BLaER1 (cell line): ENCODE measurements around the gene PLLP.

Experiments used
- H3K27ac ChIP-seq: shearing (Covaris generic); formaldehyde crosslinking; 2 replicates; pipeline ENCODE4 v1.8.1; 2022
- H3K27me3 ChIP-seq: shearing (Covaris generic); formaldehyde crosslinking; 2 replicates; pipeline ENCODE4 v1.8.1; 2022
- H3K36me3 ChIP-seq: shearing (Covaris generic); formaldehyde crosslinking; 2 replicates; pipeline ENCODE4 v1.8.1; 2022
- H3K4me1 ChIP-seq: shearing (Covaris generic); formaldehyde crosslinking; 2 replicates; pipeline ENCODE4 v1.8.1; 2022
- H3K4me2 ChIP-seq: shearing (Covaris generic); formaldehyde crosslinking; 2 replicates; pipeline ENCODE4 v1.8.1; 2022
- H3K4me3 ChIP-seq: shearing (Covaris generic); formaldehyde crosslinking; 2 replicates; pipeline ENCODE4 v1.8.1; 2022
- H3K9ac ChIP-seq: shearing (Covaris generic); formaldehyde crosslinking; 2 replicates; pipeline ENCODE4 v1.8.1; 2022
- H3K9me3 ChIP-seq: shearing (Covaris generic); formaldehyde crosslinking; 2 replicates; pipeline ENCODE4 v1.8.1; 2022
- H4K20me1 ChIP-seq: shearing (Covaris generic); formaldehyde crosslinking; 2 replicates; pipeline ENCODE4 v1.8.1; 2022
- Cebpa-rat ChIP-seq: shearing (Covaris generic); IDR thresholded peaks from 2 replicates; pipeline ENCODE4 v1.8.1; 2022

PLLP gene

DNA sequence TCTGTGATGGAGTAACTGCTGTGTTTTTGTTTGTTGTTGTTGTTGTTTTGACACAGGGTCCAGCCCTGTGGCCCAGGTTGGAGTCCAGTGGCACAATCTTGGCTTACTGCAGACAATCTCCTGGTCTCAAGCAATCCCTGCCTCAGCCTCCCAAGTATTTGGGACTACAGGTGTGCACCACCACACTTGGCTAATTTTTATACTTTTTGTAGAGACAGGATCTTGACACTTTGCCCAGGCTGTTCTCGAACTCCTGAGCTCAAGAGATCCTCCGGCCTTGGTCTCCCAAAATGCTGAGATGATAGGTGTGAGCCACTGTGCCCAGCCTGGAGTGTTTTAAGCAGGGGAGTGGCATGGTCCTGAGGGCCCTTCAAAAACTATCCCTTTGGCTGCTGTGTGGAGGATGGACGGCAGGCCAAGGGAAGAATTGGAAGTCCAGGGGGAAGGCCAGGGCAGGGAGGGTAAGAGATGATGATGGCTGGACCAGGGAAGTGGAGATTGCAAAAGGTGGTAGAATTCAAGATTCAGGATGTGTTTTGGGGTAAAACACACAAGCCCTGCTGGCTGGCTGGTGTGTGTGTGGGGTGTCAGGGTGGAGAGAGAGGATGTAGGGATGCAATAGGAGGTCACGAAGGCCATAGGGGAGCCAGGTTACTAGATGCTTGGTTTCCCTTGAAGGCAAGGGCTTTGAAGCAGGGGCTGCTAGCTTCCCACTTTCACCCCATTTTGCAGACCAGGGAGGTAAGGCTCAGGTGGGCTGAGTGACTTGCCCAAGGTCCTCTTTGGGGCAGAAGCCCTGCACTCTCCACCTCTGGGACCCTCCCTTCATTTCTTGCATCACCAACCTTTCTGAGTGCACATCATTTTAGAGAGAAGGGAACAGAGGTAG lies 18.8 kb upstream of the PLLP start:
- Histone ChIP-seq H3K27ac (no peak overlapping the region), H3K9me3 (no peaks in the 10 kb centered on the region), H3K9ac (no peak overlapping the region), H3K36me3 (no peaks in the 10 kb centered on the region), H3K4me3 (no peak overlapping the region), H4K20me1 (no peaks in the 10 kb centered on the region), H3K27me3 (no peaks in the 10 kb centered on the region), H3K4me2 (no peak overlapping the region), H3K4me1 (peaks cover 22% of the 10 kb centered on the region)
- TF ChIP-seq Cebpa-rat, result no peak

DNA sequence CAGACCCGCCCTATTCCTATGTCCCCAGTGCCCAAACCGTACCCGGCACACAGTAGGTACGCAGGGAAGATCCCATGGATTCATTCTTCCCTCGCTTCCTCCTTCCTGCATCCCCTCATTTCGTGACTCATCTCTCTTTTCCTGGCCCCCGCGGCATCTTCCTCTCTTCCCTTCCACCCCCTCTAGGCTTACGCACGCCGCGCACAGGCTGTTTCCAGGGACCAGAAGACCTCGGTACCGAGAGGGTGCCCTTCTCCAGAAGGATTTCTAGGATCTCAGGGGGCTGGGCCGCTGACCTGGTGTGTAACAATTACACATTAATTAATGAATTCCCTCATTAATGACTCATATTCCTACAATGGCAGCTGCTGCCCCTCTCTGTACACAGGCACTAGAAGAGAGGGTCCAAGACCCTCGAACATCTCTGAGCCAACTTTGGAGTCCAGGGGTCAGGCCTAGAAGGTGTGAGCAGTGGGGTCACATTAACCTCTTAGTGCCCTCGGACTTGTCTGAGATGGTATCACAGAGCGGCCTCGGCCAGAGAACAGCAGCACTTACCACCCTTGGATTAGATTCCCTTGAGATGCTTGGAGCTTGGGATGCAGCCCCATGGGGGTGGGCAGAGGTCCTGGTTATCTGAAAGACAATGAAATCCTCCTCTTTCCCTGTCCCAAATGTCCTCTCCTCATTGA lies 16.8 kb upstream of the PLLP start:
- no peaks in the 10 kb centered on the region for H3K9me3 ChIP-seq
- no peaks in the 10 kb centered on the region for H3K27me3 ChIP-seq
- H3K4me3 ChIP-seq, result no peak overlapping the region
- no peak overlapping the region for H3K27ac ChIP-seq
- peak overlapping the region; percentile 42; the same call in 1 of the 2 replicates for H3K4me2 ChIP-seq
- H4K20me1 ChIP-seq, result no peaks in the 10 kb centered on the region
- no peak for TF ChIP-seq Cebpa-rat
- H3K9ac ChIP-seq, result no peak overlapping the region
- peaks cover 22% of the 10 kb centered on the region for H3K4me1 ChIP-seq
- no peaks in the 10 kb centered on the region for H3K36me3 ChIP-seq

DNA sequence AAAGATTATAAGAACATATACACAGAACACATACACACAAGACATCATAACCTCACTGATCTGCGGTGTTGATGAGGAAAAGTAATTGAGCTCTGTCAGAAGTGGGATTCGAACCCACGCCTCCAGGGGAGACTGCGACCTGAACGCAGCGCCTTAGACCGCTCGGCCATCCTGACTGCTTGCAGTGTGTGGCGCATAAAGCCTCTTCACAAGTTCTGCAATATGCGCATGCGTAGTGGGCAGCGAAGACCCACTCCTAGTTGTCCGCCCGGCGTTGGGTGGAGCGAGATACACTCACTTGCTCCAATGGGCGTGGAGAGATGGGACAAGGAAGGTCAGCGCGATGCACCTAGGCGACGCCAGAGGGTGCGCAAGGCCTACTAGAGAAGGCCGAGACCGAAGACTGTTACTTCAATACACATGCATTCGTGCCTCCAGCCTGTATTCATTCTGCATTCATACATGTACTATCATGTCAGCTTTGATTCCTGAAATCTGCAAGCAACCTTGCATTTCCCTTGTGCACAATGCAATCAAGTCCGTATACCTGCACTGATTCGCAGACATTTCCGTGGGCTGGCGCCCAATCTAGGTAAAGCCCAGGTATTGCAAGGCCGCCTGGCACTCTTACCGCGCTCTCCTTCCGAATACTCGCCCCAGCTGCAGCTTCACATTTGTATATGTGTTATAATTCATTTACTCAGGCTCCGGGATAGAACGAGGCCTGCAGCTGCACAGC lies 16.1 kb upstream of the PLLP start:
- Histone ChIP-seq H3K27ac (peak overlapping the region; percentile 77), H3K36me3 (no peaks in the 10 kb centered on the region), H3K27me3 (no peaks in the 10 kb centered on the region), H3K9ac (peak overlapping the region; percentile 81), H3K4me1 (peaks cover 22% of the 10 kb centered on the region), H3K4me3 (peak overlapping the region; percentile 68), H3K4me2 (peak overlapping the region; percentile 79), H3K9me3 (no peaks in the 10 kb centered on the region), H4K20me1 (no peaks in the 10 kb centered on the region)
- no peak for TF ChIP-seq Cebpa-rat

DNA sequence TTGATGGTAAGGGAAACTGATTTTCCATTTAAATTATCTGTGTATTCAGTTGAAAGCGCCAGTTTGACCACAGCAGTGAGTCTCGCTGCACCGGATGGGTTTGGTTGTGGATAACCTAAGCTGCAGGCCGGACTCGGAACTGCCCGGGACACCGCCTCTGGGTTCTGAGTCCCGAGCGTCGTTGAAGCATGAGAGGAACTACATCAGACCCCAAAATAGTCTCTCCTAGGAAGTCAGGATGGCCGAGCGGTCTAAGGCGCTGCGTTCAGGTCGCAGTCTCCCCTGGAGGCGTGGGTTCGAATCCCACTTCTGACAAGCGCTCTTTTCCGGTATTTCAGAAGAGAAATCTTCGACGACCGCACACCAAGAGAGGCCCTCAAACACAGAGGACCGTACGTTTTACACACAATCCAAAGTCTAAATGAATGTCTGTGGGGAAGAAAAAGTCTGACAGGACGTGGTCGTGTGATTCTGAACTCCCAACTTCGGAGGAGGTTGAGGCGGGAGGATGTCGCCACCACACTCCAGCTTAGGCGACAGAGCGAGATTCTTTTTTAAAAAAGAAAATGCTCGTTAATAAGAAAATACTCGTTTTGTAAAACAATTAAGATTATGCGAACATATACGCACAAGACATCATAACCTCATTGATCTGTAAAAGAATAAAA lies 15.4 kb upstream of the PLLP start:
- H3K4me3 ChIP-seq, result peak overlapping the region; percentile 68
- no peaks in the 10 kb centered on the region for H3K27me3 ChIP-seq
- no peaks in the 10 kb centered on the region for H4K20me1 ChIP-seq
- peaks cover 22% of the 10 kb centered on the region for H3K4me1 ChIP-seq
- no peaks in the 10 kb centered on the region for H3K9me3 ChIP-seq
- peak overlapping the region; percentile 77 for H3K27ac ChIP-seq
- peak overlapping the region; percentile 81 for H3K9ac ChIP-seq
- peak overlapping the region; percentile 79 for H3K4me2 ChIP-seq
- H3K36me3 ChIP-seq, result no peaks in the 10 kb centered on the region
- no peak for TF ChIP-seq Cebpa-rat

DNA sequence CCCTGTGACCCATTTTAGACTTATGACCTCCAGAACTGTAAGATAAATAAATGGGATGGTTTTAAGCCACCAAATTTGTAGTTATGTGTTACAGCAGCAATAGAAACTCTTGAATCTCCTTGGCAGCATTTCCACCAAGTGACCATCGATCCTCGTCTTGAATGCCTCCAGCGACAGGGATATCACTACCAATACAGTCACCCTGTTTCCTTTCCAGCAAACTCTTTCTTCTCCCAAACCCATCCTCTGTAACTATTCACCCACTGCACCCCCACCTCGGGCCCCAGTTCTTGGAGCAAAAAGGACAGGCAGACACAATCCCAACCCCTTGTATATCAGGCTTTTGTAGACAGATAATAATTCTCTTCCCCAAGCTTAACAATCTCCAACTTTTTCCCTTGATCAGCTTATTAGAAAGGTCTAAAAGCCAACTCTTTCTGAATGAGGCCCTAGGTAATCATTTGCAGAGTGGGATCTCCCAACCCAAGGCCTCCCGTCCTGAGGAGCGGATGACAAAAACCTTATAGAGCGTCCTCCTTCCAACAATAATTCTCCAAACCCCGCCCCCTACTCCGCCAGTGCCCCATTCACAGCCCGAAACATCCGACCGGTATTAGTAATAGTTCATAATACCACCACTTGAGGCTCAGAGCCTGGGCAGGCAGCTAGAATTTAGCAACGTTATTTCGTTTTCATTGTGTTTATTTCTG lies 14.7 kb upstream of the PLLP start:
- H3K9ac ChIP-seq, result peak overlapping the region; percentile 81
- H3K27ac ChIP-seq, result peak overlapping the region; percentile 77
- no peaks in the 10 kb centered on the region for H3K9me3 ChIP-seq
- no peaks in the 10 kb centered on the region for H3K27me3 ChIP-seq
- no peak for TF ChIP-seq Cebpa-rat
- H3K4me1 ChIP-seq, result peaks cover 20% of the 10 kb centered on the region
- peak overlapping the region; percentile 68 for H3K4me3 ChIP-seq
- H3K4me2 ChIP-seq, result peak overlapping the region; percentile 79
- no peaks in the 10 kb centered on the region for H3K36me3 ChIP-seq
- H4K20me1 ChIP-seq, result no peaks in the 10 kb centered on the region

DNA sequence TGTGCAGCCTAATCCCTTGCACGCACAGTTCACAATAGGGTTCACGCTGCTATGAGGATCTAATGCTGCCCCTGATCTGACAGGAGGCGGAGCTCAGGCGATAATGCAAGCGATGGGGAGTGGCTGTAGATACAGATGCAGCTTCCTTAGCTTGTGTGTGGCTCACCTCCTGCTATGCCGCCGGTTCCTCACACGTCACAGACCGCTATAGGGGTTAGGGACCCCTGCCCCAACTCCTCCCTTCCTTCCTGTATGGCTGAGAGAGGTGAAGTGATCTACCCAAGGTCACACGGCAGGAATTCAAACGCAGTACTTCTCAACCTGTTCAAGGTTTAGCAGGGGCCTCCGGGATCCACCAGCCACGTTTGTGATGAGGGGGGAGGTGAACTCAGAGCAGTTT lies 13.4 kb upstream of the PLLP start:
- H3K27me3 ChIP-seq, result no peaks in the 10 kb centered on the region
- H4K20me1 ChIP-seq, result no peaks in the 10 kb centered on the region
- no peak overlapping the region for H3K4me2 ChIP-seq
- H3K27ac ChIP-seq, result no peak overlapping the region
- TF ChIP-seq Cebpa-rat, result no peak
- peaks cover 15% of the 10 kb centered on the region for H3K4me1 ChIP-seq
- no peak overlapping the region for H3K4me3 ChIP-seq
- H3K36me3 ChIP-seq, result no peaks in the 10 kb centered on the region
- H3K9me3 ChIP-seq, result no peaks in the 10 kb centered on the region
- H3K9ac ChIP-seq, result no peak overlapping the region

DNA sequence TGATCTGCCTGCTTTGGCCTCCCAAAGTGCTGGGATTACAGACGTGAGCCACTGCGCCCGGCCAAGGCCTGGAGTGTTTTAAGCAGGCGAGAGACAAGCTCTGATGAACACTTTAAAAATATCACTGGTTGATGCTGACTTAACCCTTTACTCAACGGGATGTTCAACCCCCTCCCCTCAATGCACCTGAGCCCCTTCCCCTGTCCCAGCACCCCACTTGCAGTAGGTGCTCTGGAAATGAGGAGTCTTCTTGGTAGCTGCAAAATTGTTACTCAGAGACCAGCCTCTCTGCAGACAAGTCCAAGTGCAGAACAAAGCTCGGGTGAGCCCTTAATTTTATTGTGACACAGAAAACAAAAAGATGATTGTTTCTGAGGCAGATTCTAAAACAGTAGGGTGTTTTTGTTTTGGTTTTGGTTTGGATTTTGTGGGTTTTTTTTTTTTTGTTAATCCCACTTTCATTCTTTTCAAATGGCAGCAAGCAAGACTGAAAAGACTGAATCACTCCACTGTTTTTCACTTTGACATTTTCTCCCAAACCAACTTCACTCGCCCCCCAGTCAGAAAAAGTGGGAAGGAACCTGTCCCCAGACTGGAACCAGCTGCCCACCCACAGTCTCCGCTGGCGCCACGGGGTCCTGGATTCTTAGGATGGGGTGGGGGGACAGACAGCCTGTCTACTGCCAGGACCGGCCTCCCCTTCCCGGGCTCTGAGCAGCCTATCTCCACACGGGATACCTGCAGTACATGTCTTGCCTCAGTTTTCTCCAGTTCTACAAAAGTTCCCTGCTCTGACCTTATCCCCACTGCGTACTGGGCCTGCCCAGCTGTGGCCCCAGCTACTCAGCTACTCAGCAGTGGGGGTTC lies 5.2 kb upstream of the PLLP start:
- Histone ChIP-seq H3K9ac (no peak overlapping the region), H3K27me3 (peaks cover 7% of the 10 kb centered on the region), H3K9me3 (no peaks in the 10 kb centered on the region), H3K4me3 (no peak overlapping the region), H4K20me1 (no peaks in the 10 kb centered on the region), H3K27ac (no peak overlapping the region), H3K4me1 (peaks cover 14% of the 10 kb centered on the region; the same call in 1 of the 2 replicates), H3K36me3 (no peaks in the 10 kb centered on the region), H3K4me2 (0 out of 2 replicates have a peak overlapping the region, but pooled peaks have one; percentile 19)
- no peak for TF ChIP-seq Cebpa-rat

DNA sequence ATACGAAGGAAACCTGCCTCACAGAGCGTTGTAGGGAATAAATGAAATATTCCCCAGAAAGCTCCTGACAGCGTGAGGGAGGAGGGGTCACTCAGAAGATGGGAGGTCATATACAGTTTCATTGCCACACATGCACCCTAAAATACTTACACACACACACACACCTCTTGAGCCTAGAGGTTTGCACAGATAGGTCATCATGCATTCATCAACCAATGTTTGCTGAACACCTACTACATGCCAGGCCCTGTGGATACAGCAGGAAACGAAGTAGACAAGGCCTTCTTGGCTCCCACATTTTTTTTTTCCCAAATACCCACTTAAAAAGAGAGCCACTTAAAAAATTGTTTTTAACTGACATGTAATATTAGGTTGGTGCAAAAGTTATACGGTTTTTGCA lies 907 bp upstream of the PLLP start:
- no peak overlapping the region for H3K27ac ChIP-seq
- no peaks in the 10 kb centered on the region for H3K36me3 ChIP-seq
- no peaks in the 10 kb centered on the region for H3K9me3 ChIP-seq
- H3K27me3 ChIP-seq, result peaks cover 27% of the 10 kb centered on the region
- H3K4me2 ChIP-seq, result peak overlapping the region; percentile 94
- H3K4me1 ChIP-seq, result peaks cover 30% of the 10 kb centered on the region
- no peaks in the 10 kb centered on the region for H4K20me1 ChIP-seq
- no peak for TF ChIP-seq Cebpa-rat
- H3K4me3 ChIP-seq, result no peak overlapping the region
- H3K9ac ChIP-seq, result no peak overlapping the region
